Measurements from ENCODE around the gene ZNF256. TPM values are rescaled to one million over a fixed set of nuclear protein-coding genes. Genes with fewer than 3 reads are reported as not detected.
"Not testable (repeated sequence)": the region's sequence is repeated elsewhere in the genome, so short reads cannot be mapped to it uniquely, and the experiment has no call there.

Gene ZNF256
- total RNA-seq, 4 donors from 2014 or later: 2.7 to 6.2 (median 6.0) TPM

GRCh38 chr19:57941593-57941992 is 5.9 kb downstream of the ZNF256 start:
- H3K27me3 ChIP-seq: no peaks in the 10 kb centered on the region
- TF ChIP-seq, protein P1, sequence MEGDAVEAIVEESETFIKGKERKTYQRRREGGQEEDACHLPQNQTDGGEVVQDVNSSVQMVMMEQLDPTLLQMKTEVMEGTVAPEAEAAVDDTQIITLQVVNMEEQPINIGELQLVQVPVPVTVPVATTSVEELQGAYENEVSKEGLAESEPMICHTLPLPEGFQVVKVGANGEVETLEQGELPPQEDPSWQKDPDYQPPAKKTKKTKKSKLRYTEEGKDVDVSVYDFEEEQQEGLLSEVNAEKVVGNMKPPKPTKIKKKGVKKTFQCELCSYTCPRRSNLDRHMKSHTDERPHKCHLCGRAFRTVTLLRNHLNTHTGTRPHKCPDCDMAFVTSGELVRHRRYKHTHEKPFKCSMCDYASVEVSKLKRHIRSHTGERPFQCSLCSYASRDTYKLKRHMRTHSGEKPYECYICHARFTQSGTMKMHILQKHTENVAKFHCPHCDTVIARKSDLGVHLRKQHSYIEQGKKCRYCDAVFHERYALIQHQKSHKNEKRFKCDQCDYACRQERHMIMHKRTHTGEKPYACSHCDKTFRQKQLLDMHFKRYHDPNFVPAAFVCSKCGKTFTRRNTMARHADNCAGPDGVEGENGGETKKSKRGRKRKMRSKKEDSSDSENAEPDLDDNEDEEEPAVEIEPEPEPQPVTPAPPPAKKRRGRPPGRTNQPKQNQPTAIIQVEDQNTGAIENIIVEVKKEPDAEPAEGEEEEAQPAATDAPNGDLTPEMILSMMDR (IDR thresholded peaks at IDR 0.05): no peak
- no peak for TF ChIP-seq POLR2A (IDR thresholded peaks at IDR 0.05)
- no peak overlapping the region for H3K4me3 ChIP-seq
- no peak for DNase-seq
- peaks cover 0 to 62% (median 0%) of the 10 kb centered on the region in 3 donors for H3K36me3 ChIP-seq
- no peak overlapping the region for H3K27ac ChIP-seq
- H3K4me1 ChIP-seq: peaks cover 0 to 6% (median under 1%) of the 10 kb centered on the region in 4 donors
- peaks cover 0 to 80% (median 24%) of the 10 kb centered on the region in 4 donors for H3K9me3 ChIP-seq

GRCh38 chr19:57935731-57936130 is 11.8 kb downstream of the ZNF256 start:
- peak overlapping the region in 1 of 4 donors; percentile 58 for H3K4me3 ChIP-seq
- no peak for DNase-seq
- H3K27me3 ChIP-seq: no peaks in the 10 kb centered on the region
- H3K4me1 ChIP-seq: no peaks in the 10 kb centered on the region
- TF ChIP-seq, protein P1 (IDR thresholded peaks at IDR 0.05): no peak
- no peak for TF ChIP-seq POLR2A (IDR thresholded peaks at IDR 0.05)
- peaks cover 0 to 73% (median 9%) of the 10 kb centered on the region in 4 donors for H3K9me3 ChIP-seq
- H3K36me3 ChIP-seq: peaks cover 0 to 24% (median 0%) of the 10 kb centered on the region in 3 donors
- H3K27ac ChIP-seq: no peak overlapping the region

DNA sequence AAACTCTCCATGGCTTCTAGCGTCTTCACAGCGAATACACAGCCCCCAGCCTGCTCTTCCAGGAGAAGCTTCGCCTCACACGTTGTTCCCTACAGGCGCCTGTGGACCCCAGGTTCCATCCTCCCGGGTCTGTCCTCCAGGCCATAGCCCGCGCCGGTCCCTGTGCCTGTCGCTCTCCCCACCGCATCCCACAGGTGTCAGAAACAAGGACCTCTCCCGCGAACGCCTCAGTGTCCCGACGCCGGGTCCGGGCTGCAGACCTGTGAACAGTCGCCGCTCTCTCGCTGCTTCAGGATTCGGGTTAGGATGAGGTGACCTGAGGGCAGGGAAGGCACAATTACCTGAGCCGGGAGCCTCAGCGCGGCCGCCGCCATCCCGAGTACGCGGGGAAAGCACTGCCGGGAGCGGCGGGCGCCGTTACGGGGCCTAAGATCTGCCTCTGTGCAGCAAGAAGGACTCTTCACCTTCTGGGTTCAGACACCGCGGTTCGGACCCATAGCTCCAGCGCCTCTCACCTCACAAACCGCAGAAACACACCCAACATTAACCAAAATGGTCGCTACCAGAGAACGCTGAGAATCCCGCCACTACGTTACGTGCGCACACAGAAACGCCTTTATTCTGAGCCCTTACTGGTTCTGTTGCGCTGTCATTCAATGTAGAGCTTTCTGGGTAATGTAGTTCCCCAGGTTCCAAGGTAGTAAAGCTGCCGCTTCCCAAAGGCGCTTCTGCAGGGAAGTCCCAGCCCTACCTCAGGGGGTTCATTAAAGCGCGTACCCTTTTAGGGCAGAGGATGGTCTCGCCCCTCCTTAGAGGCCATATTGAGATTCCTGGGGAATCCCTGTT is 12.5 kb downstream of the ZNF256 start, which contains the start of gene ZNF418:
ZNF418 (minus strand) TSS at position 583 of the 846 bp plus-strand sequence. CDS start 1,580 bp downstream, outside the sequence.
- Histone ChIP-seq H3K27ac (peak within 1 kb of the TSS in 3 of 4 donors; percentile 50 to 68 (median 60)), H3K4me1 (no peaks in the 10 kb centered on the region), H3K4me3 (peak within 1 kb of the TSS; percentile 37 to 63 (median 57)), H3K27me3 (no peaks in the 10 kb centered on the region), H3K36me3 (peaks cover 0 to 19% (median 0%) of the 10 kb centered on the region in 3 donors), H3K9me3 (peaks cover 0 to 71% (median 9%) of the 10 kb centered on the region in 4 donors)
- peak; percentile 34 to 62 (median 51) for DNase-seq
- TF ChIP-seq, protein P1 (IDR thresholded peaks at IDR 0.05): no peak
- no peak for TF ChIP-seq POLR2A (IDR thresholded peaks at IDR 0.05)

GRCh38 chr19:57927587-57927986 is 19.9 kb downstream of the ZNF256 start:
- Histone ChIP-seq H3K4me3 (no peak overlapping the region), H3K9me3 (peaks cover 0 to 35% (median 4%) of the 10 kb centered on the region in 4 donors), H3K27me3 (no peaks in the 10 kb centered on the region), H3K36me3 (peaks cover 0 to 26% (median 0%) of the 10 kb centered on the region in 3 donors), H3K4me1 (no peaks in the 10 kb centered on the region), H3K27ac (no peak overlapping the region)
- DNase-seq: no peak
- TF ChIP-seq, protein P1 (IDR thresholded peaks at IDR 0.05): no peak
- no peak for TF ChIP-seq POLR2A (IDR thresholded peaks at IDR 0.05)

DNA sequence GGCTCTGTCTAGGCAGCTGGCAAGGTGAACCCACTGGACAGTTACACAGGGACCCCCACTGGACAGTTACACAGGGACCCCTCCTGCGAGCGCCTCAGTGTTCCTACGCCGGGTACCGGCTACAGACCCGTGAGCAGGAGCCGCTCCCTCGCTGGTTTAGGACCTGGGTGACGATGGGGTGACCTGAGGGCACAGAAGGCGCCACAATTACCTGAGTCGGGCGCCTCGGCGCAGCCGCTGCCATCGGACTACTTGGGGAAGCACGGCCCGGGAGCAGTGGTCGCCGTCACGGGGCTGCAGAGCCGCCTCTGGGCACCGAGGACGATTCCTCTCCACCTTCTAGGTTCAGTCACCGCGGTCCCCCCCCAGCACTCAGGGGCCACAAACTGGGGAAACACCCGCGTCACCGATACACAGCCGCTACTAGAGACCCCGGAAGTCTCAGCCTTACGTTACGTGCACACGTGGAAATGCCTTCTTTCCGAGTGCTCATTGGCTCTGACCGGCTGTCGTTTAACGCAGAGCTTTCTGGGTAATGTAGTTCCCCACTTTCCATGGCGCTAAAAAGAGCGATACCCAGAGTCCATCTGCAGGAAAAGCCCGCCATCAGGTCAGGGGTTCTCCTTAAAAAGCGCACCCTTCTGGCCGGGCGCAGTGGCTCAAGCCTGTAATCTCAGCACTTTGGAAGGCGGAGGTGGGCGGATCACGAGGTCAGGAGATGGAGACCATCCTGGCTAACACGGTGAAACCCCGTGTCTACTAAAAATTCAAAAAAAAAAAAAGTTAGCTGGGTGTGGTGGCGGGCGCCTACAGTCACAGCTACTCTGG is 31.1 kb downstream of the ZNF256 start, which contains the start of gene ZNF417:
ZNF417 (minus strand) TSS at position 425 of the 828 bp plus-strand sequence; CDS start at position 244, 181 bp downstream.
- not testable (repeated sequence) for H3K27me3 ChIP-seq
- TF ChIP-seq, protein P1 (IDR thresholded peaks at IDR 0.05): peak in 2 of 6 experiments; percentile 24 to 52
- peak; percentile 28 to 46 for TF ChIP-seq POLR2A (IDR thresholded peaks at IDR 0.05)
- peak within 1 kb of the TSS; percentile 61 to 90 (median 77) for H3K4me3 ChIP-seq
- H3K4me1 ChIP-seq: peaks cover 0 to 13% (median 3%) of the 10 kb centered on the region in 4 donors
- peaks cover 0 to 18% (median 0%) of the 10 kb centered on the region in 4 donors for H3K9me3 ChIP-seq
- peaks cover 0 to 14% (median 0%) of the 10 kb centered on the region in 3 donors for H3K36me3 ChIP-seq
- peak; percentile 81 to 92 (median 84) for DNase-seq
- peak within 1 kb of the TSS; percentile 64 to 79 (median 68) for H3K27ac ChIP-seq

All from Peyer's patch (tissue), 4 donors.